Erythroblast (primary cell): ENCODE results near the gene PFDN1.

Source experiments
- GATA1 ChIP-seq: IDR thresholded peaks from 2 replicates; pipeline ENCODE4 v1.6.1; 2011; ENCODE audit warnings: low read depth, mild to moderate bottlenecking, control low read depth, low read length, moderate library complexity
- POLR2A ChIP-seq: IDR thresholded peaks from 2 replicates; pipeline ENCODE4 v1.6.1; 2011; ENCODE audit warnings: mild to moderate bottlenecking, low read length

DNA sequence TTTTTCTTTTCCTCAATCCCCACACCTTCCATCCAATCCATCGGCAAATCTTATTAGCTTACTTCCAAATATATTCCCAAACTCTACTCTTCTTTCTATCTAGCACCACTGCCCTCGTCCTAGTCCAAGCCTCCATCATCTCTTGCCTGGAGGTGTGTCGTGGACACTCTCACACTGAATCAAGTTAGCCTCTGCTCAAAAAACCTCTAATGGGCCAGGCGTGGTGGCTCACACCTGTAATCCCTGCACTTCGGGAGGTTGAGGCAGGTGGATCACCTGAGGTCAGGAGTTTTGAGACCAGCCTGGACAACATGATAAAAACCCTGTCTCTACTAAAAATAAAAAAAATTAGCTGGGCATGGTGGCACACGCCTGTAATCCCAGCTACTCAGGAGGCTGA lies 46.2 kb downstream of the PFDN1 start:
- TF ChIP-seq POLR2A: no peak
- no peak for TF ChIP-seq GATA1
